ENCODE results near the gene LIPF. TPM values are rescaled to one million over a fixed set of nuclear protein-coding genes. Genes with fewer than 3 reads are reported as not detected.

Gene LIPF
- total and polyA plus RNA-seq, 12 donors, result 0.17 to 1.5 (median 1.1) TPM; not detected in 8

- no peaks in the 10 kb centered on the region for H3K36me3 ChIP-seq (replicated peaks in 1 of 2)
- TF ChIP-seq CTCF (IDR thresholded peaks at IDR 0.05) (no peak), POLR2A (IDR thresholded peaks at IDR 0.05) (no peak)
- intact Hi-C loops (cut with DNase I), result no loop called here
- H3K9me3 ChIP-seq (replicated peaks in 1 of 3), result no peaks in the 10 kb centered on the region
- H3K27me3 ChIP-seq, result no peaks in the 10 kb centered on the region
- no peaks in the 10 kb centered on the region for H3K4me1 ChIP-seq (replicated peaks in 1 of 2)
- no peak for DNase-seq
- no peak overlapping the region for H3K4me3 ChIP-seq
- WGBS, 4 donors, result 56 to 77% (median 73%) methylated on average over 1 of the region's 1 CpG
- H3K27ac ChIP-seq, result no peak overlapping the region
Observed at GRCh38 chr10:88620441-88620840, 43.8 kb upstream of the LIPF start.

GRCh38 chr10:88623835-88624234 is 40.4 kb upstream of the LIPF start:
- H3K4me1 ChIP-seq (replicated peaks in 1 of 2), result no peaks in the 10 kb centered on the region
- H3K4me3 ChIP-seq, result no peak overlapping the region
- H3K27ac ChIP-seq, result no peak overlapping the region
- TF ChIP-seq POLR2A (IDR thresholded peaks at IDR 0.05) (no peak), CTCF (IDR thresholded peaks at IDR 0.05) (no peak)
- DNase-seq, result no peak
- intact Hi-C loops (cut with DNase I), result no loop called here
- 69 to 86% (median 79%) methylated on average over 2 of the region's 2 CpGs for WGBS, 4 donors
- no peaks in the 10 kb centered on the region for H3K9me3 ChIP-seq (replicated peaks in 1 of 3)
- no peaks in the 10 kb centered on the region for H3K27me3 ChIP-seq
- H3K36me3 ChIP-seq (replicated peaks in 1 of 2), result no peaks in the 10 kb centered on the region

- no peak for DNase-seq
- Histone ChIP-seq H3K27ac (no peak overlapping the region), H3K36me3 (replicated peaks in 1 of 2) (no peaks in the 10 kb centered on the region), H3K27me3 (no peaks in the 10 kb centered on the region), H3K4me3 (no peak overlapping the region), H3K9me3 (replicated peaks in 1 of 3) (no peaks in the 10 kb centered on the region), H3K4me1 (replicated peaks in 1 of 2) (no peaks in the 10 kb centered on the region)
- TF ChIP-seq CTCF (IDR thresholded peaks at IDR 0.05) (no peak), POLR2A (IDR thresholded peaks at IDR 0.05) (no peak)
- intact Hi-C loops (cut with DNase I), result no loop called here
Observed at GRCh38 chr10:88624840-88625239, 39.4 kb upstream of the LIPF start.

GRCh38 chr10:88640186-88640585 is 24.1 kb upstream of the LIPF start:
- no peaks in the 10 kb centered on the region for H3K4me1 ChIP-seq (replicated peaks in 1 of 2)
- no peaks in the 10 kb centered on the region for H3K9me3 ChIP-seq (replicated peaks in 1 of 3)
- WGBS, 4 donors, result 50 to 60% (median 53%) methylated on average over 2 of the region's 2 CpGs
- no peak for TF ChIP-seq CTCF (IDR thresholded peaks at IDR 0.05)
- TF ChIP-seq POLR2A (IDR thresholded peaks at IDR 0.05), result no peak
- H3K36me3 ChIP-seq (replicated peaks in 1 of 2), result no peaks in the 10 kb centered on the region
- intact Hi-C loops (cut with DNase I), result no loop called here
- no peak overlapping the region for H3K27ac ChIP-seq
- H3K4me3 ChIP-seq, result no peak overlapping the region
- no peaks in the 10 kb centered on the region for H3K27me3 ChIP-seq
- DNase-seq, result no peak

Measured in adrenal gland (tissue), 12 donors.